ENCODE measurements around the gene YPEL5. TPM values are rescaled to one million over a fixed set of nuclear protein-coding genes. Genes with fewer than 3 reads are reported as not detected.
"Not testable (repeated sequence)": the region's sequence is repeated elsewhere in the genome, so short reads cannot be mapped to it uniquely, and the experiment has no call there.

YPEL5 gene
- total RNA-seq, 1 donor from 2014 or later = 78.1 TPM

- intact Hi-C loops (cut with DNase I) = no loop called here
- DNase-seq (ENCODE audit: low spot score) (no peak), ATAC-seq (no peak)
Observed at GRCh38 chr2:30134582-30134981, 12.2 kb upstream of the YPEL5 start.

GRCh38 chr2:30135541-30135940 lies 11.3 kb upstream of the YPEL5 start:
- DNase-seq (ENCODE audit: low spot score) = no peak
- ATAC-seq = no peak
- intact Hi-C loops (cut with DNase I) = no loop called here

- no peak for ATAC-seq
- DNase-seq (ENCODE audit: low spot score) = no peak
- intact Hi-C loops (cut with DNase I) = no loop called here
Observed at GRCh38 chr2:30136764-30137444, 9.9 kb upstream of the YPEL5 start.

- ATAC-seq = no peak
- DNase-seq (ENCODE audit: low spot score) = no peak
- intact Hi-C loops (cut with DNase I) = no loop called here
Observed at GRCh38 chr2:30139131-30139870, 7.5 kb upstream of the YPEL5 start.

GRCh38 chr2:30141136-30141535 lies 5.7 kb upstream of the YPEL5 start:
- ATAC-seq (no peak), DNase-seq (ENCODE audit: low spot score) (no peak)
- intact Hi-C loops (cut with DNase I) = no loop called here

GRCh38 chr2:30144260-30144659 lies 2.5 kb upstream of the YPEL5 start:
- intact Hi-C loops (cut with DNase I) = no loop called here
- DNase-seq (ENCODE audit: low spot score) = no peak

GRCh38 chr2:30144951-30145350 lies 1.9 kb upstream of the YPEL5 start:
- DNase-seq (ENCODE audit: low spot score); intact Hi-C loops (cut with DNase I); ATAC-seq: not testable (repeated sequence)

More at GRCh38 chr2:30144260-30144659, 2.5 kb upstream of the YPEL5 start:
- no peak for ATAC-seq

- intact Hi-C loops (cut with DNase I) = no loop called here
- ATAC-seq = no peak
- no peak for DNase-seq (ENCODE audit: low spot score)
Observed at GRCh38 chr2:30145826-30146336, 926 bp upstream of the YPEL5 start.

GRCh38 chr2:30147196-30147714 lies 448 bp downstream of the YPEL5 start:
- intact Hi-C loops (cut with DNase I) = no loop called here
- ATAC-seq = no peak
- DNase-seq (ENCODE audit: low spot score) = peak; percentile 74

GRCh38 chr2:30147715-30148610 lies 1.2 kb downstream of the YPEL5 start:
- ATAC-seq = peak; percentile 11
- intact Hi-C loops (cut with DNase I) = no loop called here
- peak; percentile 89 for DNase-seq (ENCODE audit: low spot score)

- intact Hi-C loops (cut with DNase I) = no loop called here
- DNase-seq (ENCODE audit: low spot score) = no peak
- no peak for ATAC-seq
Observed at GRCh38 chr2:30148850-30149249, 2.0 kb downstream of the YPEL5 start.

GRCh38 chr2:30149513-30149912 lies 2.7 kb downstream of the YPEL5 start:
- no peak for ATAC-seq
- no peak for DNase-seq (ENCODE audit: low spot score)
- intact Hi-C loops (cut with DNase I) = no loop called here

GRCh38 chr2:30149976-30150375 lies 3.2 kb downstream of the YPEL5 start:
- intact Hi-C loops (cut with DNase I) = no loop called here
- no peak for DNase-seq (ENCODE audit: low spot score)
- ATAC-seq = no peak

GRCh38 chr2:30150786-30151185 lies 4.0 kb downstream of the YPEL5 start:
- intact Hi-C loops (cut with DNase I) = no loop called here
- DNase-seq (ENCODE audit: low spot score) = no peak
- ATAC-seq = no peak

GRCh38 chr2:30152385-30152784 lies 5.6 kb downstream of the YPEL5 start:
- intact Hi-C loops (cut with DNase I) = no loop called here
- no peak for DNase-seq (ENCODE audit: low spot score)
- ATAC-seq = no peak

GRCh38 chr2:30155202-30155601 lies 8.4 kb downstream of the YPEL5 start:
- DNase-seq (ENCODE audit: low spot score) (no peak), ATAC-seq (no peak)
- intact Hi-C loops (cut with DNase I) = no loop called here

GRCh38 chr2:30155889-30156658 lies 9.3 kb downstream of the YPEL5 start:
- DNase-seq (ENCODE audit: low spot score) (no peak), ATAC-seq (no peak)
- intact Hi-C loops (cut with DNase I) = no loop called here

GRCh38 chr2:30157616-30158015 lies 10.8 kb downstream of the YPEL5 start:
- ATAC-seq (no peak), DNase-seq (ENCODE audit: low spot score) (no peak)
- intact Hi-C loops (cut with DNase I) = no loop called here

- no peak for DNase-seq (ENCODE audit: low spot score)
- intact Hi-C loops (cut with DNase I) = no loop called here
- no peak for ATAC-seq
Observed at GRCh38 chr2:30159766-30160165, 13.0 kb downstream of the YPEL5 start.

Data from sciatic nerve (tissue), 2 donors.